GM19463 (cell line): ENCODE measurements around the gene KCNJ1.
A peak's percentile ranks its signal among the peaks of the same experiment; 100 is the strongest.

ENCODE experiments used
- ATAC-seq: cut with Tn5 transposase; IDR thresholded peaks from one replicate; pipeline ENCODE4 v1.9.1; 2021; ENCODE audit warnings: mild to moderate bottlenecking, moderate library complexity; ENCODE audit not compliant: unreplicated experiment

Gene KCNJ1

DNA sequence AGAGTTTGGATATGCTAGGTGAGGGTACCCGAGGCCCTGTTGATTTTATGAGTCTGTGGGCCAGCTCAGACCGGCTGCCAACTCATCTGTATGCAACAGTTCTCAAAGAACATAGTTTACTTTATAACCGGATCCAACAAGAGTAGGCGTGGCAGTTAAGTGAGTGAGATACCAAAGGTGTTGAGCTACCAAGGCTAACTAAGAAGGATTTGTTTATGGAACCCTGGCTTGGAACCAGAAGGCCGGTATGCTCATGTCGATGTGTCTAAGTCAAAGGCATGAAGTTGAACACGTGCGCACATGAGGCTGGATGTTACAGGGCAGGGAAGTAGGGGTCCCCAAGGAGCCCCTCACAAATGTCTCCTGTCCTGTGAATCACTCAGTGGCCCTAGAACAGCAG is at the start of gene KCNJ1:
TSS of gene KCNJ1 (minus strand) at position 20 of the 400 bp plus-strand sequence. CDS start 27,053 bp downstream, outside the sequence.
- no peak for ATAC-seq

GRCh38 chr11:128916681-128917080 is 49.6 kb upstream of the KCNJ1 start:
- ATAC-seq: no peak

- no peak for ATAC-seq
These were observed 49.0 kb upstream of the KCNJ1 start for GRCh38 chr11:128916037-128916572.

DNA sequence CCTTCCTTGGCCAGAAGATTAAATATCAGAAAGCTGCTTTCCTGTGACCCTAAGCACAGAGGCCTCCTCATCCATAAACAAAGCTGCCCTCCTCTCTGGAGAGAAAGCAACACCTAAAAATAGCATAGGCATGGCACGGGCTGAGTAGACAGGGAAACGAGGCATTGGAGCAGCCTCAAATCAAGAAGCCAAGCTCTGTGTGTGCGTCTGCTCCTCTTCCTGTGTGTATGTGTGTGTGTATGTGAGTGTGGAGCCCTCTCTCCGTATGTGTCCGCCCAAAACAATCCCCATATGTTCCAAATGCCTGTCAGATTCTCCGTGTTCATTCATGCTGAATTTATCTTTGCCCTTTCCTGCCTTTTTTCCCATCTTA is 48.0 kb upstream of the KCNJ1 start:
- ATAC-seq: no peak

GRCh38 chr11:128914216-128915148 is 47.4 kb upstream of the KCNJ1 start:
- ATAC-seq: no peak

DNA sequence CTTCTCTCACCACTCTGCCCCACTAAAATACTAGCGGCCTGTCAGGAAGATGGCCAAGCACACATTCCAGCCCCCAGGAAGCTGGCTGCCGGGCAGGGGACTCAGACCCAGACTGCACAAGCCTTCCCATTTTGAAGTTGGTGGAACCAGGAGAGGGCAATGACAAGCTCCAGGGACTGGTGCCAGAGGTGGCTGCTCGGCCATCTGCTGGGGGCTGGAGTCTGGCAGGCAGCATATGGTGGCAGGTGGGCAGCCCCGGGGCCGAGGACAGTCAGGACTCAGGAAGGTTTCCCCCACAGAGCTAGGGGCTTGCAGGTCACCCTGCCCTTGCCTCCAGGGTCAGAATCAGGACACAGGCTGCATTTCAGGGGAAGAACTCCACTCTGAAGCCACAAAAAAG is 46.7 kb upstream of the KCNJ1 start:
- ATAC-seq: no peak

GRCh38 chr11:128911701-128912100 is 44.6 kb upstream of the KCNJ1 start:
- ATAC-seq: no peak

DNA sequence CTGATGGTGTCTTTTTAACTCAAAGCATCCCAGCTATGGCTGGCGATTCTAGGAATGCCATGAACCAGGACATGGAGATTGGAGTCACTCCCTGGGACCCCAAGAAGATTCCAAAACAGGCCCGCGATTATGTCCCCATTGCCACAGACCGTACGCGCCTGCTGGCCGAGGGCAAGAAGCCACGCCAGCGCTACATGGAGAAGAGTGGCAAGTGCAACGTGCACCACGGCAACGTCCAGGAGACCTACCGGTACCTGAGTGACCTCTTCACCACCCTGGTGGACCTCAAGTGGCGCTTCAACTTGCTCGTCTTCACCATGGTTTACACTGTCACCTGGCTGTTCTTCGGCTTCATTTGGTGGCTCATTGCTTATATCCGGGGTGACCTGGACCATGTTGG is 44.1 kb upstream of the KCNJ1 start:
- no peak for ATAC-seq

GRCh38 chr11:128910576-128910975 is 43.5 kb upstream of the KCNJ1 start:
- ATAC-seq: no peak

DNA sequence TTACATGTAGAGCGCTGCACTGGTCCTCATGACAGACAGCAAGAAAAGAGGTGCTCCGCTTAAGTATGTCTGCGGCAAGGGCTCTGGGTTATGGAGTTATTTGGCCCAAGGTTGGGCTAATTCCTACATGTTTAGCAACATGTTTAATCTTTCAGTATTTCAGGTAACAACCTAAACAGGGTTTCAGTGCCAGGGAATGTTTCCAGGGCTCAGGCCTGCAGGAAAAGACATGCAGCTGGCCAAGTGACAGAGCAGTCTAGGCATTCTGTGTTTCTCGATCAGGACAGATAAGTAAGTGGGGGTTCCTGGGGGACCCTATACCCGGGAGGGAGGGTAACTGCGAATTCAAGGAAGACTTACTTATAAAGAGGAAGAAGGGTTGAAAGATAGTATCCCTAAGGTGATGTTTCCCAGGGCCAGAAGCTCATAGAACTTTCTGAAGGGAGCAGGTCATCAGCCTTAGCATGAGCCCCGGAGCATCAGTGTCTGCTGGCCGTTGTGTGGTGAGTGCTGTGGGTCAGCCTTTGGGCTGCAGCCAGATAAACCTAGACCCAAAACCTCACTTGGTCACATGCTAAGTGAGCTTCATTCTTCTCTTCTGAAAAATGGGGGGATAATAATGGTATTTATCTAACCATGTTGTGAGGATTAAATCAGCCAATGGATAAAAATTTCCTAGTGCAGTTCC is 42.5 kb upstream of the KCNJ1 start:
- no peak for ATAC-seq

DNA sequence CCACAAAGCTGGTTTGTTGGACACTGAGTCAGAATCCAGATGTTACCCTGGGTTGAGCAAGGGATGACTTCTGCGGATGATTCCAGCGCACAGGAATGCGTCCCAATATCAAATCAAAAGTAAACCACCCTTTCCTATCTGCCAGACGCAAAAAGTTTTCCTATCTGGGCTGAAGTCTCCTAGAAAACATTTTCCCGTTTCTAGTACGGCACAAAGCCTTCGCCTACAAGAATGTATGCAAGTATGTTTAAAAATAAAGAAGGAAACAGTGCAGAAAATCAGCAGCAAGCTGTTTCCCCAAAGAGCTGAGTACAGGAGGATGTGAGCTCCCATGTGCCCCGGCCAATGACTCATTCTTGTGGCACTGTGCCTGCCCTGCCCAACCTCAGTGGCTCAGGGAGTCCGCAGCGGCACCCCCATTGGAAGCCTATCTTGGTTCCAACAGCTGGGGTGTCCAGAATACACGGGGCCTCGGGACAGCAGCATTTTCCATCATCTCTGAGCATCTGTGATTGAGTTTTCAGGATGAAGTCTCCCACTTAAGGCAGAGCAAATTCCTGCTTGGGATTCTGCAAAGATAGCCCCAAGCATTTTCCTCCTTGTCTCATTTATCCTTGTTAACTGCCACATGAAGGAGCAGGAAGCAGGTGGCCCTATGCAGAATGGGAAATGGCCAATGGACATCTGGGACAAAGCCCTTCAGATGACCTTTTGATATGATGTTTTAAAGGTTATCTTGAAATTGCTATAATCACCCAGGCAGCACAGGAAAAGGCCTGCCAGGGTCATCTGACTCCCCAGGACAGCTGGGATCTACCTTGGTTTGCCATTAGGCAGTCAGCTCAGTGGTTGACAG is 41.5 kb upstream of the KCNJ1 start:
- ATAC-seq: no peak

DNA sequence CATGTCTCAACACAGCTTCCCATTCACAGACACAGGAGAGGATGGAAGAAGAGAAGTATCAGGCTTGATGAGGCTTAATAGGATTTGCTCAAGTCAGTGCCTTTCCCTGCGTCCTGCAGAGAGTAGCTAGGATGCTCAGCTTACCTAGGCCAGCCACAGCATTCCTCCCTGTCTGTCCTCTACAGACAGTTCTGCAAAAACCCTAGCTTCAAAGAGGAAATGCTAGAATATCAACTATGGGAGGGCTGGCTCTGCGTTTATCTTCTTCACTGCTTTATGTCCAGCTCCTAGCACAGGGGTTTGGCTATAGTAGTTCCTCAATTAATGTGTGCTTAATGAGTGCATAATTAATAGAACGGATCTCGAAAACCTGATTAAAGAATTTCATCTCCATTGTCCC is 40.5 kb upstream of the KCNJ1 start:
- no peak for ATAC-seq

GRCh38 chr11:128906185-128907050 is 39.3 kb upstream of the KCNJ1 start:
- no peak for ATAC-seq

DNA sequence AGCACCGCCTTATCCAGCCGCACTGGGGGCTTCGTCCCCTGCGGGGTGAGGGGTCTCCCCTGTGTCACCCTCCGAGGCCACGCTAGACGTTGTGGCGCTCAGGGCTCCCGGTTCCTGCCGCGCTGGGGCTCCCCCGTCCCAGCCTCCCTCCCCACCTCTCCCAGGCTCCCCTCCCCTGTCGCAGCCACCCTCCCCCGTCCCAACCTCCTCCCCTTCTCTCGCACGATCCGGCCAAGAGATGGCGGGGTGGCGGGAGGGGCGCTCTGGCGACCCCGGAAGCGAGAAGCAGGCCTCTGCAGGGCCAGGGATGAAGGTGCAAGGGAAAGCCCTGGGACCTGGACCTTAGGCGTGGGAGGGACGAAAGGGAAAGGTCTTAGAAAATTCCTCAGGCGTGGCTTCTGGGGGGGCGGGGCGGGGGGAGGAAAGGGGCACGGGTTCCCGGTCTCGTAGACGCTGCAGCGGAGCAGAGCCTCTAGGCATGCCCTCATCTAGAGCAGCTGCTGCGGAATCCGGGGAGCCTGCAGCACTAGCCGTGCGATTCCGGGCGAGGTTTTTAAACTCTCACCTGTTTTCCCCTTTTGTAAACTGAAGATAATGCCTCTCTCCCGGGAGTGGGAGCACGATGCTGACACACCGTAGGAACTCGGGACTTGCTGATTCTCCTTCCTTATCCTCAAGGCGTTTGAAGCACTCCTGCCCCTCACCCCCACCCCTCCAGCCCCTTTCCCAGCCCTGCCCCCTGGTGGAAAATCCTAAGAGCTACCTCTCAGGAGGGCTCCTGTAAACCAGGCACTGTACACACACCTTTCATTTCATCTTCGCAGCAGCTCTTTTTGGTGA is 38.5 kb upstream of the KCNJ1 start:
- ATAC-seq: peak; percentile 47

- peak; percentile 52 for ATAC-seq
These were observed 37.7 kb upstream of the KCNJ1 start for GRCh38 chr11:128904656-128905344.

DNA sequence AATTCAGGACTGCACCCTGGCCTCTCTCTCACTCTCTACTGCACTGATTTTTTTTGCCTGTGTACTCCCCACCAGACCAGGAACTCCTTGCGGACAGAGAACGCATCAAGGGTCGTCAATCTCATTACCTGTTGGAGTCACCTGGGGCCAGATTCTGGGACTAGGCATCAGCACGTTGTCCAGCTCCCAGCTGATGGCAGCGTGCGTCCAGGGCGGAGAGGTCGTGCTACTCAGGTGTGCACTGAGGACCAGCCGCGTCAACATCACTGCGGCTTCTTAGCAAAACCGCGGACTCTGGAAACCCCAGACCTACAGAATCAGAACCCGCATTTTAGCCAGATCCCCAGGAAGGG is 37.2 kb upstream of the KCNJ1 start:
- ATAC-seq: no peak

GRCh38 chr11:128903248-128904061 is 36.4 kb upstream of the KCNJ1 start:
- ATAC-seq: no peak
